DMS114 treated with DMSO at 0.1 percent for 48 hours (cell line): Measurements from ENCODE around the gene CAST.
"Not testable (repeated sequence)": the region's sequence is repeated elsewhere in the genome, so short reads cannot be mapped to it uniquely, and the experiment has no call there.

Experiments
- DNase-seq: peaks from one replicate; lab custom pipeline; 2025; ENCODE audit not compliant: unreplicated experiment; lab: John Stamatoyannopoulos, UW

Gene CAST

GRCh38 chr5:96661855-96662724 lies at the start of gene CAST:
Gene CAST (plus strand): TSS chr5:96662376. CDS start chr5:96662423, 47 bp downstream.
- peak; percentile 44 for DNase-seq

- DNase-seq, result peak; percentile 58
These were observed 48.0 kb upstream of the CAST start for GRCh38 chr5:96614110-96614691.

GRCh38 chr5:96615223-96615622 lies 47.0 kb upstream of the CAST start:
- no peak for DNase-seq

GRCh38 chr5:96616801-96617200 lies 45.4 kb upstream of the CAST start:
- no peak for DNase-seq

- not testable (repeated sequence) for DNase-seq
These were observed 43.7 kb upstream of the CAST start for GRCh38 chr5:96618311-96619016.

- no peak for DNase-seq
These were observed 42.2 kb upstream of the CAST start for GRCh38 chr5:96619946-96620345.

GRCh38 chr5:96624596-96624995 lies 37.6 kb upstream of the CAST start:
- no peak for DNase-seq

GRCh38 chr5:96625365-96625764 lies 36.8 kb upstream of the CAST start:
- no peak for DNase-seq

- no peak for DNase-seq
These were observed 35.2 kb upstream of the CAST start for GRCh38 chr5:96626956-96627355.

- no peak for DNase-seq
These were observed 34.3 kb upstream of the CAST start for GRCh38 chr5:96627792-96628398.

- no peak for DNase-seq
These were observed 33.8 kb upstream of the CAST start for GRCh38 chr5:96628406-96628805.

GRCh38 chr5:96629774-96630173 lies 32.4 kb upstream of the CAST start:
- no peak for DNase-seq

- DNase-seq, result no peak
These were observed 28.4 kb upstream of the CAST start for GRCh38 chr5:96633820-96634219.

- no peak for DNase-seq
These were observed 27.3 kb upstream of the CAST start for GRCh38 chr5:96634881-96635280.

GRCh38 chr5:96636046-96636445 lies 26.1 kb upstream of the CAST start:
- DNase-seq, result no peak

- DNase-seq, result no peak
These were observed 25.6 kb upstream of the CAST start for GRCh38 chr5:96636594-96636993.

- no peak for DNase-seq
These were observed 25.0 kb upstream of the CAST start for GRCh38 chr5:96637196-96637595.

- no peak for DNase-seq
These were observed 23.6 kb upstream of the CAST start for GRCh38 chr5:96638561-96638960.

- DNase-seq, result no peak
These were observed 21.5 kb upstream of the CAST start for GRCh38 chr5:96640696-96641095.

GRCh38 chr5:96641368-96642280 lies 20.6 kb upstream of the CAST start:
- no peak for DNase-seq

GRCh38 chr5:96642281-96642640 lies 19.9 kb upstream of the CAST start:
- DNase-seq, result no peak
